H9 (cell line): ENCODE measurements around the gene TSHZ1. TPM values are rescaled to one million over a fixed set of nuclear protein-coding genes. Genes with fewer than 3 reads are reported as not detected.

ENCODE experiments used
- DNase-seq: peaks from one replicate; pipeline ENCODE4 v3.0.0-alpha.2; 2017
- H2AFZ ChIP-seq: one replicate; pipeline ENCODE4 v1.6.1; 2013; ENCODE audit warnings: mild to moderate bottlenecking, low read length, control low read depth, moderate library complexity
- H2AK5ac ChIP-seq: 2 replicates; pipeline ENCODE4 v1.6.1; 2013; ENCODE audit warnings: low read length, control low read depth, mixed read lengths; ENCODE audit not compliant: insufficient read length
- H2BK120ac ChIP-seq: one replicate; pipeline ENCODE4 v1.6.1; 2013; ENCODE audit warnings: low read depth, mild to moderate bottlenecking, low read length, control low read depth, inconsistent platforms; ENCODE audit not compliant: poor library complexity, severe bottlenecking
- H2BK12ac ChIP-seq: 2 replicates; pipeline ENCODE4 v1.6.1; 2013; ENCODE audit warnings: low read length, control low read depth, mixed read lengths, low read depth; ENCODE audit not compliant: insufficient read length
- H2BK15ac ChIP-seq: 2 replicates; pipeline ENCODE4 v1.6.1; 2013; ENCODE audit warnings: low read depth, low read length, control low read depth
- H2BK20ac ChIP-seq: one replicate; pipeline ENCODE4 v1.6.1; 2013; ENCODE audit warnings: low read depth, mild to moderate bottlenecking, low read length, control low read depth, inconsistent platforms; ENCODE audit not compliant: poor library complexity, severe bottlenecking
- H2BK5ac ChIP-seq: 2 replicates; pipeline ENCODE4 v1.6.1; 2013; ENCODE audit warnings: low read length, control low read depth, mixed read lengths; ENCODE audit not compliant: insufficient read length
- H3K14ac ChIP-seq: 2 replicates; pipeline ENCODE4 v1.6.1; 2013; ENCODE audit warnings: low read length, control low read depth; ENCODE audit not compliant: insufficient read depth
- H3K18ac ChIP-seq: 2 replicates; pipeline ENCODE4 v1.6.1; 2013; ENCODE audit warnings: low read depth, mild to moderate bottlenecking, mixed read lengths, low read length, control low read depth; ENCODE audit not compliant: insufficient read length
- H3K23ac ChIP-seq: 2 replicates; pipeline ENCODE4 v1.6.1; 2013; ENCODE audit warnings: low read length, control low read depth, mixed read lengths, low read depth; ENCODE audit not compliant: insufficient read length
- H3K23me2 ChIP-seq: 2 replicates; pipeline ENCODE4 v1.6.1; 2013; ENCODE audit warnings: low read depth, mild to moderate bottlenecking, mixed read lengths, low read length, control low read depth; ENCODE audit not compliant: insufficient read length, poor library complexity, severe bottlenecking
- H3K27ac ChIP-seq: 2 replicates; pipeline ENCODE4 v1.5.1; 2013; ENCODE audit warnings: low read length, control low read depth, mixed read lengths, low read depth; ENCODE audit not compliant: insufficient read length
- H3K27me3 ChIP-seq: 2 replicates; pipeline ENCODE4 v1.6.1; 2013; ENCODE audit warnings: low read length, control low read depth, inconsistent platforms; ENCODE audit not compliant: insufficient read depth
- H3K4ac ChIP-seq: 2 replicates; pipeline ENCODE4 v1.6.1; 2013; ENCODE audit warnings: low read depth, mild to moderate bottlenecking, control low read depth, inconsistent platforms, low read length, moderate library complexity
- H3K4me1 ChIP-seq: 2 replicates; pipeline ENCODE4 v1.6.1; 2013; ENCODE audit warnings: low read length, control low read depth, inconsistent platforms; ENCODE audit not compliant: insufficient read depth
- H3K4me2 ChIP-seq: 2 replicates; pipeline ENCODE4 v1.6.1; 2013; ENCODE audit warnings: low read length, control low read depth, mixed read lengths; ENCODE audit not compliant: insufficient read length, insufficient read depth
- H3K56ac ChIP-seq: 2 replicates; pipeline ENCODE4 v1.6.1; 2013; ENCODE audit warnings: low read depth, mild to moderate bottlenecking, mixed read lengths, low read length, control low read depth; ENCODE audit not compliant: insufficient read length
- H3K79me1 ChIP-seq: 2 replicates; pipeline ENCODE4 v1.6.1; 2013; ENCODE audit warnings: low read depth, mild to moderate bottlenecking, moderate library complexity, low read length, control low read depth, inconsistent platforms; ENCODE audit not compliant: insufficient read depth, poor library complexity, severe bottlenecking
- H3K79me2 ChIP-seq: 2 replicates; pipeline ENCODE4 v1.6.1; 2013; ENCODE audit warnings: low read length, control low read depth, inconsistent platforms; ENCODE audit not compliant: insufficient read depth
- H3K9ac ChIP-seq: 2 replicates; pipeline ENCODE4 v1.6.1; 2013; ENCODE audit warnings: low read length, control low read depth, mixed read lengths; ENCODE audit not compliant: insufficient read length; ENCODE audit errors: extremely low read depth
- H3K9me3 ChIP-seq: one replicate; pipeline ENCODE4 v1.6.1; 2013; ENCODE audit warnings: low read depth, low read length, inconsistent platforms; ENCODE audit not compliant: control insufficient read depth
- H3T11ph ChIP-seq: one replicate; pipeline ENCODE4 v1.6.1; 2013; ENCODE audit warnings: mild to moderate bottlenecking, low read length, control low read depth, inconsistent platforms
- H4K20me1 ChIP-seq: one replicate; pipeline ENCODE4 v1.6.1; 2013; ENCODE audit not compliant: control insufficient read depth, insufficient read length, insufficient read depth
- H4K5ac ChIP-seq: 2 replicates; pipeline ENCODE4 v1.6.1; 2013; ENCODE audit warnings: low read depth, mild to moderate bottlenecking, mixed read lengths, low read length, control low read depth; ENCODE audit not compliant: insufficient read length
- H4K8ac ChIP-seq: replicated peaks from 2 replicates; pipeline ENCODE4 v1.6.1; 2013; ENCODE audit warnings: low read length, control low read depth, mixed read lengths, low read depth; ENCODE audit not compliant: insufficient read length
- H4K91ac ChIP-seq: 2 replicates; pipeline ENCODE4 v1.6.1; 2013; ENCODE audit warnings: low read depth, mild to moderate bottlenecking, moderate library complexity, mixed read lengths, low read length, control low read depth; ENCODE audit not compliant: insufficient read length
- H3K27ac Mint-ChIP-seq, 3 experiments: 2 replicates in 2 of 3; 3 replicates in 1 of 3; pipeline ENCODE4 v1.8.0; 2020 to 2021; ENCODE audit warnings: mixed read lengths in 3 of 3, mild to moderate bottlenecking in 1 of 3, moderate library complexity in 1 of 3
- H3K27me3 Mint-ChIP-seq: 2 replicates; pipeline ENCODE4 v1.8.0; 2021; ENCODE audit warnings: low read depth, mild to moderate bottlenecking, moderate library complexity, mixed read lengths
- H3K36me3 Mint-ChIP-seq, 3 experiments: 2 replicates in 2 of 3; 3 replicates in 1 of 3; pipeline ENCODE4 v1.8.0; 2020 to 2021; ENCODE audit warnings: low read depth in 3 of 3, mixed read lengths in 3 of 3; ENCODE audit not compliant: insufficient read depth in 1 of 3
- H3K4me1 Mint-ChIP-seq, 2 experiments: 2 replicates each; pipeline ENCODE4 v1.8.0; 2020; ENCODE audit warnings: mixed read lengths in 2 of 2
- H3K4me3 Mint-ChIP-seq, 2 experiments: 2 replicates in 1 of 2; 3 replicates in 1 of 2; pipeline ENCODE4 v1.8.0; 2020 to 2021; ENCODE audit warnings: mild to moderate bottlenecking in 2 of 2, mixed read lengths in 2 of 2, moderate library complexity in 1 of 2
- H3K9me3 Mint-ChIP-seq, 2 experiments: 2 replicates in 1 of 2; 3 replicates in 1 of 2; pipeline ENCODE4 v1.8.0; 2020; ENCODE audit warnings: mild to moderate bottlenecking in 2 of 2, mixed read lengths in 2 of 2, moderate library complexity in 1 of 2
- CTCF ChIP-seq: fragments of 200-600 bp; sonication (generic); conservative IDR thresholded peaks from 3 replicates; pipeline ENCODE4 v1.8.0; 2021; ENCODE audit warnings: antibody characterized with exemption, mild to moderate bottlenecking
- WGBS: extraction: QIAGEN DNeasy Blood & Tissue Kit; methylation state at CpG from one replicate; pipeline ENCODE4 v1.1.7; 2013; ENCODE audit warnings: missing lambda C conversion rate, low lambda C conversion rate, mixed read lengths; ENCODE audit not compliant: insufficient read length; ENCODE audit errors: extremely low coverage; 5-methylcytosine and 5-hydroxymethylcytosine counted together
- total RNA-seq: library from RNA; stranded (reverse); gene quantifications from 2 replicates; pipeline ENCODE4 v1.2.1, GENCODE V29; 2021

Gene TSHZ1
- total RNA-seq, 1 experiment from 2014 or later, result 0.15 TPM

- no peak overlapping the region for H3K27ac Mint-ChIP-seq
- TF ChIP-seq CTCF, result no peak
Measured at GRCh38 chr18:75285876-75286275, 75.3 kb downstream of the TSHZ1 start.

More at GRCh38 chr18:75285876-75286275, 75.3 kb downstream of the TSHZ1 start:
- Histone ChIP-seq H3T11ph (no peak overlapping the region), H2AK5ac (no peak overlapping the region), H3K14ac (no peak overlapping the region; the same call in 1 of the 2 replicates), H3K79me1 (no peaks in the 10 kb centered on the region), H2BK12ac (no peak overlapping the region), H4K8ac (no peak overlapping the region), H3K18ac (no peak overlapping the region), H3K27me3 (no peaks in the 10 kb centered on the region), H3K23me2 (no peaks in the 10 kb centered on the region), H4K20me1 (no peaks in the 10 kb centered on the region), H2BK15ac (no peak overlapping the region), H2BK120ac (no peak overlapping the region), H3K56ac (no peak overlapping the region), H4K5ac (no peak overlapping the region), H3K4me2 (no peak overlapping the region), H2BK20ac (no peak overlapping the region), H3K4ac (no peak overlapping the region), H2AFZ (no peak overlapping the region), H3K23ac (no peak overlapping the region), H3K4me1 (no peaks in the 10 kb centered on the region), H3K9ac (no peak overlapping the region), H3K9me3 (no peaks in the 10 kb centered on the region), H4K91ac (no peak overlapping the region), H3K27ac (no peak overlapping the region), H2BK5ac (no peak overlapping the region), H3K79me2 (no peaks in the 10 kb centered on the region)
- Mint-ChIP-seq H3K4me3 (no peak overlapping the region), H3K27me3 (peaks cover 4% of the 10 kb centered on the region), H3K36me3 (peaks cover 0 to 2% (median 0%) of the 10 kb centered on the region in 3 experiments; a peak in 1 of 7 replicates), H3K4me1 (peaks cover 3 to 11% of the 10 kb centered on the region in 2 experiments; a peak in 3 of 4 replicates), H3K9me3 (no peaks in the 10 kb centered on the region; a peak in 1 of 5 replicates)
- WGBS, result no CpG with 5 or more reads among the region's 24 CpGs
- DNase-seq, result no peak
